GM13977 (cell line): Measurements from ENCODE around the gene HTRA1.

Experiments
- DNase-seq: peaks from one replicate; pipeline ENCODE4 v3.0.0; 2012; ENCODE audit warnings: low spot score
- CTCF ChIP-seq: IDR thresholded peaks from 2 replicates; pipeline ENCODE4 v1.5.1; 2012; ENCODE audit warnings: mild to moderate bottlenecking, control low read depth; ENCODE audit not compliant: insufficient read depth; ENCODE audit errors: extremely low read depth, missing control alignments
- in situ Hi-C: fragments of 300-500 bp; cut with MboI; formaldehyde crosslinking; loops from one replicate; pipeline ENCODE4 v1.12.0; 2022; ENCODE audit warnings: low sequenced_read_pairs, low pct_unique_long_range_greater_than_20kb, mixed read lengths, inconsistent platforms; ENCODE audit not compliant: unreplicated experiment

Gene HTRA1

GRCh38 chr10:122561212-122561611 is 99.9 kb downstream of the HTRA1 start:
- no peak for DNase-seq
- in situ Hi-C loops = loop anchor here (25.0 kb wide), 1 partner anchor 274 kb away; no protein-coding TSS in a partner anchor
- TF ChIP-seq CTCF = no peak

- DNase-seq = no peak
- in situ Hi-C loops = loop anchor here (25.0 kb wide), 1 partner anchor 274 kb away; no protein-coding TSS in a partner anchor
- TF ChIP-seq CTCF = no peak
These were observed 100.4 kb downstream of the HTRA1 start for GRCh38 chr10:122561792-122562191.
